ENCODE results near the gene UTS2B. TPM values are rescaled to one million over a fixed set of nuclear protein-coding genes. Genes with fewer than 3 reads are reported as not detected.
A peak's percentile ranks its signal among the peaks of the same experiment; 100 is the strongest.
"Not testable (repeated sequence)": the region's sequence is repeated elsewhere in the genome, so short reads cannot be mapped to it uniquely, and the experiment has no call there.

Gene UTS2B
- total RNA-seq, 1 donor from 2014 or later = 0.65 TPM

GRCh38 chr3:191260431-191261303, 69.7 kb downstream of the UTS2B start:
- no peak for DNase-seq (ENCODE audit: missing footprints)
- intact Hi-C loops (cut with DNase I) = no loop called here
- ATAC-seq = no peak

- intact Hi-C loops (cut with DNase I) = no loop called here
- DNase-seq (ENCODE audit: missing footprints) (no peak), ATAC-seq (no peak)
Measured at GRCh38 chr3:191259486-191259885, 70.8 kb downstream of the UTS2B start.

- intact Hi-C loops (cut with DNase I) = no loop called here
- ATAC-seq (no peak), DNase-seq (ENCODE audit: missing footprints) (no peak)
Measured at GRCh38 chr3:191257286-191257685, 73.0 kb downstream of the UTS2B start.

GRCh38 chr3:191256405-191256804, 73.9 kb downstream of the UTS2B start:
- intact Hi-C loops (cut with DNase I) = no loop called here
- no peak for ATAC-seq
- DNase-seq (ENCODE audit: missing footprints) = no peak

GRCh38 chr3:191255156-191255555, 75.2 kb downstream of the UTS2B start:
- no peak for ATAC-seq
- DNase-seq (ENCODE audit: missing footprints) = no peak
- intact Hi-C loops (cut with DNase I) = no loop called here

- intact Hi-C loops (cut with DNase I) = no loop called here
- DNase-seq (ENCODE audit: missing footprints) (no peak), ATAC-seq (no peak)
Measured at GRCh38 chr3:191254098-191254873, 76.0 kb downstream of the UTS2B start.

GRCh38 chr3:191253089-191253799, 77.1 kb downstream of the UTS2B start:
- DNase-seq (ENCODE audit: missing footprints) (no peak), ATAC-seq (no peak)
- intact Hi-C loops (cut with DNase I) = no loop called here

- DNase-seq (ENCODE audit: missing footprints) = no peak
- intact Hi-C loops (cut with DNase I) = loop anchor here (10.0 kb wide), 2 partner anchors 78 to 148 kb away; partner anchors contain the start of gene CCDC50
- no peak for ATAC-seq
Measured at GRCh38 chr3:191246630-191247029, 83.7 kb downstream of the UTS2B start.

GRCh38 chr3:191246034-191246433, 84.3 kb downstream of the UTS2B start:
- peak; percentile 74 for ATAC-seq
- intact Hi-C loops (cut with DNase I) = loop anchor here (10.0 kb wide), 2 partner anchors 79 to 149 kb away; partner anchors contain the start of gene CCDC50
- not testable (repeated sequence) for DNase-seq (ENCODE audit: missing footprints)

- ATAC-seq (no peak), DNase-seq (ENCODE audit: missing footprints) (no peak)
- intact Hi-C loops (cut with DNase I) = loop anchor here (10.0 kb wide), 2 partner anchors 80 to 150 kb away; partner anchors contain the start of gene CCDC50
Measured at GRCh38 chr3:191244242-191244867, 86.0 kb downstream of the UTS2B start.

- no peak for ATAC-seq
- intact Hi-C loops (cut with DNase I) = loop anchor here (10.0 kb wide), 2 partner anchors 84 to 154 kb away; partner anchors contain the start of gene CCDC50
- no peak for DNase-seq (ENCODE audit: missing footprints)
Measured at GRCh38 chr3:191240486-191240885, 89.8 kb downstream of the UTS2B start.

GRCh38 chr3:191239407-191240031, 90.8 kb downstream of the UTS2B start:
- DNase-seq (ENCODE audit: missing footprints) (no peak), ATAC-seq (no peak)
- intact Hi-C loops (cut with DNase I) = loop anchor here (10.0 kb wide), 2 partner anchors 85 to 155 kb away; partner anchors contain the start of gene CCDC50

GRCh38 chr3:191238321-191238817, 92.0 kb downstream of the UTS2B start:
- intact Hi-C loops (cut with DNase I) = no loop called here
- ATAC-seq (no peak), DNase-seq (ENCODE audit: missing footprints) (no peak)

- intact Hi-C loops (cut with DNase I) = no loop called here
- ATAC-seq = no peak
- DNase-seq (ENCODE audit: missing footprints) = no peak
Measured at GRCh38 chr3:191237047-191237882, 93.1 kb downstream of the UTS2B start.

GRCh38 chr3:191236646-191237045, 93.7 kb downstream of the UTS2B start:
- DNase-seq (ENCODE audit: missing footprints) (no peak), ATAC-seq (no peak)
- intact Hi-C loops (cut with DNase I) = no loop called here

- DNase-seq (ENCODE audit: missing footprints) (no peak), ATAC-seq (no peak)
- intact Hi-C loops (cut with DNase I) = no loop called here
Measured at GRCh38 chr3:191235331-191236314, 94.7 kb downstream of the UTS2B start.

Data from Right ventricle myocardium inferior (tissue), 1 donor.